Measurements from ENCODE around the gene KLHL40. TPM values are rescaled to one million over a fixed set of nuclear protein-coding genes. Genes with fewer than 3 reads are reported as not detected.
A peak's percentile ranks its signal among the peaks of the same experiment; 100 is the strongest.

The KLHL40 gene
- total and polyA plus RNA-seq, 8 donors, result 0.12 TPM; not detected in 7

DNA sequence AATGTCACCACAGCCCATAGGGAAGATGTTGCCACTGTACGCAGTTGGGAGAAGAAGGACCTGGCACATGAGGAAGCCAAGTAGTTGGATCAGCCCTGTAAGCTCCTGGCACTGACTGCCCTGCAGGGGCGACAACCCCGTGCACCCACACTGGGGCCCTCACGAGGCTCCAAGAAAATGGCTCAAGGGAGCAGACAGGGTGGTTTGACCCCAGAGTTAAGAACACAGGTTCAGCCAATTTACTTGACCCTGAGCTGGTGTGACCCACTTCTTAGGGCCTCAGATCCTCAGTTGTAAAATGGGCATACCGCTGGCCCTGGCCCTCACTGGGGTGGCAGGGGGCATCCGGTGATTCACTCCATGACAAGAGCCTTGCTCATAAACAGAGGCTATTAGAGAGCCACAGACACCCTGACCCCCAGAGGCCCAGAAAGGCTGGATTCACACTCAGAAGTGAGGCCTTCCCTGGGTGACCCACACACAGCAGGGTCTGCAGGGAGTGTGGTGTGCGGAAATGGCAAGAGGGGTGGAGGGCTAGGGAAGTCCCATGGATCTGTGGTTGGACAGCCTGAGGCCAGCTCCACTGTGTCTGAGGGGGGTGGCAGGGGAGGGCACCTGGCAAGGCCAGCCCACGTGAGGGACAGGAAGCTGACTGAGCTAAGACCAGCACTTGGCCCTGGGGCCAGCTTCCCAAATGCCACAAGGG, 19.0 kb downstream of the KLHL40 start:
- Histone ChIP-seq H3K9me3 (no peaks in the 10 kb centered on the region), H3K27ac (no peak overlapping the region), H3K4me3 (no peak overlapping the region), H3K27me3 (no peaks in the 10 kb centered on the region), H3K4me1 (no peaks in the 10 kb centered on the region), H3K36me3 (no peaks in the 10 kb centered on the region)
- intact Hi-C loops (cut with DNase I), result no loop called here
- no peak for ATAC-seq
- peak in 1 of 6 donors; percentile 3 for DNase-seq
- FAIRE-seq, result no peak
- TF ChIP-seq, protein P1, sequence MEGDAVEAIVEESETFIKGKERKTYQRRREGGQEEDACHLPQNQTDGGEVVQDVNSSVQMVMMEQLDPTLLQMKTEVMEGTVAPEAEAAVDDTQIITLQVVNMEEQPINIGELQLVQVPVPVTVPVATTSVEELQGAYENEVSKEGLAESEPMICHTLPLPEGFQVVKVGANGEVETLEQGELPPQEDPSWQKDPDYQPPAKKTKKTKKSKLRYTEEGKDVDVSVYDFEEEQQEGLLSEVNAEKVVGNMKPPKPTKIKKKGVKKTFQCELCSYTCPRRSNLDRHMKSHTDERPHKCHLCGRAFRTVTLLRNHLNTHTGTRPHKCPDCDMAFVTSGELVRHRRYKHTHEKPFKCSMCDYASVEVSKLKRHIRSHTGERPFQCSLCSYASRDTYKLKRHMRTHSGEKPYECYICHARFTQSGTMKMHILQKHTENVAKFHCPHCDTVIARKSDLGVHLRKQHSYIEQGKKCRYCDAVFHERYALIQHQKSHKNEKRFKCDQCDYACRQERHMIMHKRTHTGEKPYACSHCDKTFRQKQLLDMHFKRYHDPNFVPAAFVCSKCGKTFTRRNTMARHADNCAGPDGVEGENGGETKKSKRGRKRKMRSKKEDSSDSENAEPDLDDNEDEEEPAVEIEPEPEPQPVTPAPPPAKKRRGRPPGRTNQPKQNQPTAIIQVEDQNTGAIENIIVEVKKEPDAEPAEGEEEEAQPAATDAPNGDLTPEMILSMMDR (IDR thresholded peaks at IDR 0.05), result no peak
- 78 to 86% methylated on average over 8 of the region's 8 CpGs for WGBS, 2 donors

DNA sequence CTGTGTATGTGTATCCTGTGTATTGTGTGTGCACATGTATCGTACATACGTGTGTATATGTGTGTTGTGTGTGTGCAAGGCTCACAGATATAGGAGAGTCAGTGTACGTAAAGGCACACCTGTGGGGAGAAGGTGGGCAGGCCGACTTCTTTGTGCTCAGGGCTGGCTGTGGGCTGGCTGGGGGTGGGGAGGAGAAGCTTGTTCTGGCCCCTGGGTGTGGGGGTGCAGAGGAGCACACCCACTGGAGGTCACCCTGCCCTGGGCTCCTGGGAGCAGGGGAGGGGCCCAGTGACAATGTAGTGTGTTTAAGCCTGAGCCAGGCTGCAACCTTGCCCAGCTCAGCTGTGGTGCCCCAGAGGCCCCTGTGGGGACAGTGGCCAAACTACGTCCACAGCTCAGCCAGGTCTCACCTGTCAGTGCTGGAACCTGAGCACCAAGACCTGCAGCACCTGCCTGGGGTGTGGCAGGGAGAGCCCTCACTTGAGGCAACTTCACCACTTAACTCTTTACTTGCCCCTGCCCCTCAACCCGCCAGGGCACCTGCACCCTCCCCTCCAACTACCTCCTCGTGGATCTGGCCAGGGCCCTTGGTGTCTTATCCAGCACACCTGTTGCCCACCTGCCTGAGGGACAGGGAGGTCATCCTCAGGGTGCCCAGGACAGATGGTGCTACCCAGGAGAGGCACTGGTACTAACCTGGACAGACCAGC, 19.9 kb downstream of the KLHL40 start:
- H3K4me1 ChIP-seq, result no peaks in the 10 kb centered on the region
- TF ChIP-seq, protein P1 (IDR thresholded peaks at IDR 0.05), result no peak
- no peak overlapping the region for H3K4me3 ChIP-seq
- intact Hi-C loops (cut with DNase I), result no loop called here
- 75 to 82% methylated on average over 7 of the region's 7 CpGs for WGBS, 2 donors
- H3K36me3 ChIP-seq, result no peaks in the 10 kb centered on the region
- no peaks in the 10 kb centered on the region for H3K9me3 ChIP-seq
- no peak overlapping the region for H3K27ac ChIP-seq
- H3K27me3 ChIP-seq, result no peaks in the 10 kb centered on the region
- FAIRE-seq (no peak), ATAC-seq (no peak), DNase-seq (peak in 1 of 6 donors; percentile 7)

DNA sequence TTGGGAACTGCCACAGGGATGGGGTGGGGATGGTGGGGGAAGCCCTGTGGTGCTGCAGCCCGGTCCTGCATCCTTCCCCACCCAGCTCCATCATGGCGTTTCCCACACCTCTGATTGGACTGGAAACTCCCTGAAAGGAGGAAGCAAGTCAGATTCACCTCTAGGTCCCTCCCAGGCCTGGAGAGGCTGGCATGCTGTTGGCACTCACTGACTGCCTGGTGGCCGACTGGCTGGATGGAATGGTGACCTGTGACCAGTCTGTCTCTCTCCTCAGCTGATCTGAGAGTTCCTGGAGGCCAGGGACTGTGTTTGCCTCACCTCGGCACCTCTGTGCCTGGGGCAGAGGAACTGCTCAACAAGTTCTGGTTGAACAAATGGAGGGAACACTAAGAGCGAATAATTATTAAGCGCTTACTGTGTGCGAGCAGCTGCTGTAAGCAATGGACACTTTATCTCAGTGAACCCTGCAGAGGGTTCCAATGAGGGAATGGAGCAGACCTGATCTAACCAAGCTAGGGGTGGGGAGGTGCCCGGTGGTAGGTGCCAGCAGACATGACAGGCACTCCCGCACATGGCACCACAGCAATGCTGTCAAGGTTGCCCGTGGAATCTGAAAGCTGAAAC, 20.7 kb downstream of the KLHL40 start:
- no peaks in the 10 kb centered on the region for H3K4me1 ChIP-seq
- no peak overlapping the region for H3K27ac ChIP-seq
- H3K36me3 ChIP-seq, result no peaks in the 10 kb centered on the region
- DNase-seq, result peak in 1 of 6 donors; percentile 7
- TF ChIP-seq, protein P1 (IDR thresholded peaks at IDR 0.05), result no peak
- FAIRE-seq, result no peak
- no peaks in the 10 kb centered on the region for H3K27me3 ChIP-seq
- WGBS, 2 donors, result 69 to 78% methylated on average over 10 of the region's 10 CpGs
- no peak overlapping the region for H3K4me3 ChIP-seq
- H3K9me3 ChIP-seq, result no peaks in the 10 kb centered on the region
- intact Hi-C loops (cut with DNase I), result no loop called here
- ATAC-seq, result no peak

DNA sequence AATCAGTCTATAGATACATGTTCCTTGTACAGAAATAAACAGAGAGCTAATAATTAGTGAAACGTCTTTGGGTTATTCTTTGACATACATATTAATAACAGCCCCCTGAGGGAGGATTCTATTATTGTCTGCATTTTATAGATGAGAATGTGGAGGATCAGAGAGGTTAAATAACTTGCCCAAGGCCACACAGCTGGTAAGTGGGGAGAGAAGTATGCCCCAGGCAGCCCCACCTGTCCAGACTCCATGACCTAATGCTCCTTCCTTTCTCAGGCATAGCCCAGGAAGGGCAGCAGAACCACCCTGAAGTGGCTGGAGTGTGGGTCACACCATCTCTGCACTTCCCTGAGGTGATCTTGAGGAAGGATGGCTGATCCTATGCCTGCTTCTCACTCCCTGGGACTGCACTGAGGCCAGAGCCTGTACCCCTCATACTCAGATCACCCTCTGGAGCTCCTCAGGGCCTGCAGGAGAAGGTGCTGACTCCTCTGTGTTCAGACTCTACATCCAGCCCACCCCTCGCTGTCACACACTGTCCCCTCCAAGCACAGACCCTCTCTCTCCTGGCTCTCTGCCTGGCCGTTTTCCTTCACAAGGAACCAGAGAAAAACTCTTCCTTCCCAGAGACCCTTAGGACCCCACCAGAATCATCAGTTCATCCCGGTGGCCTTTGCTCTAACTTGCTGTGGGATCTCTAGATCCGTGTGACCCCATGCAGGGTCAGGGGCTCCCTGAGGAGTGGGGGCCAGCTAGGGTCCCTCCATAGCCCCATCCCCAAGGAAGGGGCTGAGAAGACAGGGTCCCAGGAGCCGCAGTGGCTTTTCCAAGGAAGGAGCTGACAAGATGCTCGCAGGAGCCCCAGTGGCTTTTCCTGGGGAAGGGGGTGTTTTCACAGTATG, 21.6 kb downstream of the KLHL40 start:
- DNase-seq, result peak in 1 of 6 donors; percentile 28
- Histone ChIP-seq H3K36me3 (no peaks in the 10 kb centered on the region), H3K4me1 (no peaks in the 10 kb centered on the region), H3K9me3 (no peaks in the 10 kb centered on the region), H3K27me3 (no peaks in the 10 kb centered on the region), H3K27ac (no peak overlapping the region), H3K4me3 (no peak overlapping the region)
- intact Hi-C loops (cut with DNase I), result no loop called here
- no peak for FAIRE-seq
- TF ChIP-seq, protein P1 (IDR thresholded peaks at IDR 0.05), result no peak
- no peak for ATAC-seq
- 57 to 66% methylated on average over 7 of the region's 7 CpGs for WGBS, 2 donors

Measured in pancreas (tissue), 10 donors.